ENCODE results near the gene STK33.

Gene STK33

DNA sequence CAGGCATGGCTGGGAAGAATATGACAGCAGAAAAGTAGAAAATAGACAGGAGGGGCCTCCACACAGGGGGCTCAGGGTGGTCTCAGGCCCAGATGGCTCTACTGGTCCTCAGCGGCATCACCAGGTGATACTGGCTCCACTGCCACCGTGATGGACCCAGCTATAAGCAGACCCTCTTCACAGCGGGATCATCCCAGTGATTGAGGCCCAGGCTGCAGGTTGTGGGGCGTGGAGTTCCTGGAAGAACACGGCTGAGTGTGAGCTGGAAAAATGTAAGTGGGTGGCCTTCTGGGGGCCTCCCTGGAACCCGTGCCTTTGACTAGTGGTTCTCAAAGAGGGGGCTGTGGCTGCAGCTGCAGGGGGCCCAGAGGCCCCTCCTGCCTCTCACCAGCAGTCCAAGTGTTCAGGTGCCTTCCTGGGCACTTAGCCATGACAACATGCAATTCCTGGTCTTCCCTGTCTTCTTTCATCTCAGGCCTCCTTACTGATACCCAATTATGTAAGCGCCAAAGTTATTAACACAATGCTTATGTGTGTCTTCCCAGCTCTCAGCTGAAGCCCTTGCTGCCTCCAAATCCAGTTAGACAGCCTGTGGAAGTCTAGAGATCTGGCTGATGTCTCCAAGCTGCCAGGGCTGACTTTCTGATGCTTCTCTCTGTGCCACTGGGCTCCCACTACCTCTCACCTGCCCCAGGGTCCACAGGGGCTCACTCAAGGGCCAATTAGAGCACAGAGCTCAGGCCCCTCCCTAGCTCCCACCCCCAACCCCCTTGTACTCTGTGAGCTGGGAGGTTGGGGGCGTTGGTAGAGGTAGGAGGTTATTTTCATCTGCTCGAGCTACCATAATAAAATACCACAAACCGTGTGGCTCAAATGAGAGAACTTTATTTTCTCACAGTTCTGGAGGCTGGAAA is 220.3 kb downstream of the STK33 start:
- DNase-seq (ENCODE audit: low read depth): no peak

DNA sequence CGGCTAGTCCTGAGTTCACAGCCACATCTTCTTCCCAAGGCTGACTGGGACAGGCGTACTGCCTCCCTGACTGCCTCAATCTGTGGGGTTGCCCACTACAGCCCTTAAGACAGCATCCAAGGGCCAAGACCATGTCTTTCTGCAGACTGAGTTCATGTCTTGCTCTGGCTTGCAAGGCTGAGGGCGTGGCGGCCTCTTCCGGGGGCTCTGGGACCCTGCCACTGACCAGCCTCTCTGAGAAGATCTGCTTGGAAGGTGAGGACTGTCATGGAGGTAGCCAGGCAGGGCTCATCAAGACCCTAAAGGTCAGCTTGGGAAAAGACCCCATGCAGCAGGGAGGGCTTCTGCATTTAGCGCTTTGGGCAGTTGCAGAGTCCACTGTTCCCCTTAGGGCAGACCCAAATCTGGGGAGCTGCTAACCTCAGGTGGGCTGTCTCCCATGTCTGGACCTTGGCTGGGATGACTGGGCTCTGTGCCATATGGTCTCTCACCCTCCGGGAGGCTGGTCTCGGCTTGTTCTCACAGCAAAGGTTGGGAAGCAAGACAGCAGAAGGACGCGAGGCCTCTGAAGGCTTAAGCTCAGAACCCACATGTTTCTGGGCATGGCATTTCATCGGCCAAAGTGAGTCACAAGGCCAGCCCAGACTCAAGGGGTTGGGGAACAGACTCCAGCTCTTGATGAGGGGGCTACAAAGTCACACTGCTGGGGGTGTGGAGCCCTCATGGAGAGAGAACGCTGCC is 221.2 kb downstream of the STK33 start:
- DNase-seq (ENCODE audit: low read depth): no peak

DNA sequence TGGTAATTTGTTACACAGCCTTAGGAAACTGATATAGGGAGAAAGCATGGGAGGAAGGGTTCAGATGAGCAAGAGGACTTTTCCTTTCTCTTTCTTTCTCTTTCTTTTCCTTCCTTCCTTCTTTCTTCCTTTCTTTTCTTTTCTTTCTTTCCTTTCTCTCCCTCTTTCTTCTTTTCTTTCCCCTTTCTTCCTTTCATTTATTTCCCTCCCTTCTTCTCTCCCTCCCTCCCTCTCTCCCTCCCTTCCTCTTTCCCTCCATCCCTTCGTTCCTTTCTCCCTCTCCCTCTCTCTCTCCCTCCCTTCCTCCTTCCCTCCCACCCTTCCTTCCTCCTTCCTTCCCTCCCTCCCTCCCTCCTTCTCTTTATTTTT is 222.5 kb downstream of the STK33 start:
- no peak for DNase-seq (ENCODE audit: low read depth)

DNA sequence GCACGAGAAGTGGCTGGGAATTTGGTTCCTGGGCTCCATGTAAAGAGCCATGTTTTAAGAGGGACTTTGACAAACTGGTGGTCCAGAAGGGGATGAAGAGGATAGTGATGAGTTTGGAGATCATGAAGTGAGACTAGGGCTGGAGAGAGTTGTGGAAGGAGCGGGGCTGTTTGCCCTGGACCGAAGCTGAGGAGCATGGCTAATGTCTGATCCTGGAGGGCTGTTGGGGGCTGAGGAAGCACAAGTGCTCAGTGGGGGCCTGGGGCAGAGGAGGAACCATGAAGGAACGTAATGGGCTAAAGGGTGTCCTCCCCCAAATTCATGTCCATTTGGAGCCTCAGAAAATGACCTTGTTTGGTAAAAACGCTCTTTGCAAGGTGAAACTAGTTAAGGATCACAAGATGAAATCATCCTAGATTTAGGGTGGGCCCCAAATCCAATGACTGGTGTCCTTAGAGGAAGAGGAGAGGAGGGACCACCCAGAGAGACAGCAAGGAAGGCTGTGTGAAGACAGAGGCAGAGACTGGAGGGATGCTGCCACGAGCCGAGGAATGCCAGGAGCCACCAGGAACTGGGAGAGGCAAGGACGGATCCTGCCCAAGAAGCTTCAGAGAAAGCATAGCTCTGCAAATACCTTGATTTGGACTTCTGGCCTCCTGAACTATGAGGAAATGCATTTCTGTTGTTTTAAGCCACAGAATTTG is 223.1 kb downstream of the STK33 start:
- no peak for DNase-seq (ENCODE audit: low read depth)

DNA sequence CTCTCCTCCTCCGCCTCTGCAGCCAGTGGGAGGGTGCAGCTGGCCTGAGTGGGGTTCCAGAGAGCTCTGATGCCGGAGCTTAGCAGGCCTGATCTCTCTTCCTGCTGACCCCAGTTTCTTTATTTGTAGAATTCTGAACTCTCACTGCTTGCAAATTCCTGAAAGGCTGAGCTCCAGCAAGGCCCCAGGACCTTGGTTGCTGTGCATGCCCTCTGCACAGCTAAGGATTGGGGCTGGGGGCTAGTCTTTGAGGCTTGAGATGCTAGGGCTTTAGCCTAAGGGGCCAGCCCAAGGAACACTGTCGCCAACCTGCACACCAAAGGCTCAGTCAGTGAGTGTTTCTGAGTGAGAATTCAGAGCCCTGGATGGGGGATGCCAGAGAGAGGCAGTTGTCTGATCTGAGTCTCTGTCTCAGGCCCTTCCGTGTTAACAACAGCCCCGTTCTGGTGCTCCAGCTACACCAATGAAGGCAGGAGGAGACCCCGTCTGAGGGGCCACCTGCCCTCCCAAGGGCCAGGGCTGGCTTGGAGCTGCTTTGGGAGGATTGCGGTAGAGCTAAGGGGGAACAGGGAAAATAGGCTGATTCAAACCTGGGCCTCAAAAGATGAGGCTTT is 224.3 kb downstream of the STK33 start:
- DNase-seq (ENCODE audit: low read depth): no peak

DNA sequence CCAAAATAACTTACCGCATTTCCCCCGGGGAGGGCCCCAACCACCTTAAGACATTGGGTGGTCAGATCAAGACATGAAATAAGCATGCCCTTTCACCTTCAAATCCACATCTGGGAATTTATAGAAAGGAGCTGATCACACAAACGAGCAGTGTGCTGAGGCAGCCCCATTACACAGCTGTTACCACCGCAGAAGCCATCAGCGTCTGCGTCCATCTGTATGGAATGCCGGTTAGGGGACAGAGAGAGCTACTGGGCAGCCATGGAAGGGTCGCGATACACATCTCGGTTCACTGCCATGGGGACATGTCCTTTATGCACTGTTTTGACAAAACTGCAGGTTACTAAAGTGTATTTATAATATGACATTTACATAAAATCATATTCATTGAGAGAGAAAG is 225.3 kb downstream of the STK33 start:
- no peak for DNase-seq (ENCODE audit: low read depth)

DNA sequence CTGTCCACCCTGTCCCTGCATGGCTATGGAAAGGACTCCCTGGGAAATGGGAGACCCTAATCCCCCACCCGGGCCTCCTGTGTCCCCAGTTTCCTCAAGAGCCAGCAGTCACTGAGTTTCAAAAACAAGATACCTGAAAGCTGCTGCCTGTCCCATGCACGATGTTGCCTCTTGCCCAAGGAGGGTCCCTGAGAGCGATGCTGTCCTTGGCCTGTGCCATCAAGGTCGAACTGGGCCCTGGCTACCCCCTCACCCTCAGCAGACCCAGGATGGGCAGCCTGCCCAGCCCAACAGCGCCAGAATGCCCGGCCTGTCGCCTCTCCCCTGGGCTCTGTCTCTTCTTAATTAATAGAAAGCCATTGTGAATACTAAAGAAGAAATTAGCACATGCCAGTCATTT is 225.8 kb downstream of the STK33 start:
- no peak for DNase-seq (ENCODE audit: low read depth)

DNA sequence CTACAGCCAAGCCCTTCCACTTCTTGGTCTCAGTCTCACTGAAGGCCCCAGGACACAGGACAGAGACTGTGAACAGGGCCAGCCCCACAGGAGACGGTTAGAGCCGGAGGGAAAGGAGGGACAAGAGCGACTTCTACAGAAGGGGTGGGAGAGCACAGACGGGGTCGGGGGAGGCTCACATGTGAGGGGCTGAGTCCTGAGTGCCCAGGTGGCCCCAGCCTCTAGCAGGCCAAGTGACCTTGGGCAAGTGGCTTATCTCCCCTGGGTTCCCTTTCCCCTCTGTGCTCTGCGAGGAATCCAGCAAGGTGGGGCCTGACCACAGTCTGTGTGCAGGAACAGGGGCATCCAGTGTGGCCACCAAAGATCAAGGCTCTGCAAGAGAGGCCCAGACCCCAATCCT is 227.7 kb downstream of the STK33 start:
- no peak for DNase-seq (ENCODE audit: low read depth)

DNA sequence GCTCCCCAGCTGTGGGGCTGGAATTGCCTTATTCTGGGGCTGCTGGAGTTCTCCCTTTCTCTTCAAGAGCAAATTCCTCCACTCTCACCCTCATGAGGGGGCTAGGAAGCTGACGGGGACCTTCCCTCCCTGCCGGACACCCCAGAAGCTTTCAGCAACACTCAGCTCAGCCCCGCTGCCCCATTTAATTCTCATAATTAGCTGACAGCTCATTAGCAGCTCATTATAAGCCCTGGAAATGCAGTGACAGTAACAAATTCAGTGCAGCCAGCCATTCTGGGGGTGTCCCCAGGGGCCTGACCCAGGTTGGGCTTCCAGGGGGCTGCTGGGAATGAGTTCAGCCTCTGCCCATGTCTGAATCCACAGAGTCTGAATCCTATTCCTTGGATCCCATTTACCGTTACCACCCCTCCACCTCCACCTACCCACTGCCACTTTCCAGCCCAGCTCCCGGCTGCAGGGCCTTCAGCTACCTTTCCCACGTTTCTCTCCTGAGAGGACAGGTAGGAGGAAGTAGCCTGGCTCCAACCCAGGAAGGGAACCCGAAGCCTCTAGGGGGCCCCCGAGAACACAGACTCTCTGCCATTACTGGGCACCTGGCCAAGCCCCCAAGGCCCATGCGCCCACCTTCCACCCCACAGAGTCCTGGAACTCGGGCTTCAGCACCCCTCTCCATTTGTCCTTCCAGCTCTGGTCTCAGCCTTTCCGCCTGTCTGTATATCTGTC is 228.6 kb downstream of the STK33 start:
- no peak for DNase-seq (ENCODE audit: low read depth)

DNA sequence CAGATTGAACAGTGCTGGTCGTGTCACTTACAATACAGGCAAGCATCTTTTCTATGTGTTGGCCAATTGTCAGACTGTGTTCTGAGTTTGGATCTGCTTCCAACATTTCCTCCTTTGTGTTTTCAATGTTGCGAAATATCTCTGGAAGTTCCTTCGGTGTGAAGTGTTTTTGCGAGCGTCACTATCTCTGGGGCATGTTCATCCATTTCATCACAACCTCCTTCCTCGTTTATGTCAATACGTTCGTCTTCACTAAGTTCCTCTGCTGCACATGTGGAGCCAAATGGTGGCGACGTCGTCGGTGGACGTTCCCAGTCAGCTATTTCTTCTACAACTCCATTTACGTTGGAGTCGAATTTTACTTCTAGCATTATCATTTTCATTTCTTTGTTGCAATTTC is 230.1 kb downstream of the STK33 start:
- no peak for DNase-seq (ENCODE audit: low read depth)

DNA sequence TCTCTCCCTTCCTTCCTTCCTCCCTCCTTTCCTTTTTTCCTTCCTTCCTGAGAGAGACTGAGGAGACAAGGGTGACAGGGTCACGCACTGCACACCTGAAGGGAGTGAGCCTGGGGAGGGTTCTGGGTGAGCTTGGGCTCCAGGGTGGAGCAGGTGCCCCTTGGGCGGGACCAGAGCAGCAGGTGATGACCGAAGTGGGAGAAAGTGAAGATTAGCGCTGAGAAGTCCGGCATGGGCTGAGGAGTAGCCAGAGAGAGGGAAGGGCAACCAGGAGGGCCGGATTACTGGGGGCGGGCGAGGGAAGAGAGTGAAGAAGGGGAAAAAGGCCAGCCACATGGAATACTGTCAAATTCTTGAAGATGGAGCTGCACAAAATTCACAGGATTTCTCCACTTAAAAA is 231.1 kb downstream of the STK33 start:
- no peak for DNase-seq (ENCODE audit: low read depth)

DNA sequence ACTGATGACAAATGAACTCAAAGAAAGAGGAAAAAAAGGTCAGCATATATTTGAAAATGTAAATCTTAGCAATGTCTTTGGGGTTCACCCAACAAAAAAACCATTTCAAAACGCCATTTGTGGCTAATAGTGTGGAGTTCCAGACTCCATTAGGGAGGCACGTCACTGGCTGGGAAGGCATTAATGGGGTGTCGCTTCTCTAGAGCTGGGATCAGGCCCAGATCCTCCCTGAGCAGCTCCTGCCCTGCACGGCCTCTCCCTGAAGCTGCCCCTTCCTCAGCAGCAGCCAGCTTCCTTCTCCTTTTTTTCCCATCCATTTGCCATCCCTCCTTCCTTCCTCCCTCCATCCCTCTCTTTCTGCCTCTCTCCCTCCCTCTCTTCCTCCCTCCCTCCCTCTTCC is 231.5 kb downstream of the STK33 start:
- no peak for DNase-seq (ENCODE audit: low read depth)

DNA sequence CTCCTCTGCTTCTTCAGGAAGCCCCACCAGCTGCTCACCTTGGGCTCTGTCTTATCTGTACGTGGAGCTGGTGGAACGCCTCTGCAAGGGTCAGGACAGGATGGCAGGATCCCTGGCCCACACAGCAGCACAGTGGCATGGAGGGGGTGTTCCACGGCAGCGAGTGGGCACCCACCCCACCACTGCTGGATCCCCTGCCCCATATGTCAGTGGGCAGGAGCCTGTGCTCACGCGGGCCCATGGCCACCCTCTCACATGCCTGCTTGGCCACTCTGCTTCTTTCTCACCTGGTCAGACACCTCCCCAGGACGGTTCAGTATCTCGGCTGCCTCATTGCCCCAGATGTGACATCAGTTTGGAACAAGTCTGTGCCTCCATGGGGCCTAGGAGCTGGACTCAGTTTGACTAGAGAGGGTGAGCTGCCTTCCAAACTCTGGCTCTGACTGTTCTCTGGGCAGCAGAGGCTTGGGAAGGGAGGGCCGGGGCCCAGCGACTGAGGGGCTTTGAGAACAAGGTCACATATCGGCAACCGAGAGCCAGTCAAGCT is 232.3 kb downstream of the STK33 start:
- DNase-seq (ENCODE audit: low read depth): no peak

DNA sequence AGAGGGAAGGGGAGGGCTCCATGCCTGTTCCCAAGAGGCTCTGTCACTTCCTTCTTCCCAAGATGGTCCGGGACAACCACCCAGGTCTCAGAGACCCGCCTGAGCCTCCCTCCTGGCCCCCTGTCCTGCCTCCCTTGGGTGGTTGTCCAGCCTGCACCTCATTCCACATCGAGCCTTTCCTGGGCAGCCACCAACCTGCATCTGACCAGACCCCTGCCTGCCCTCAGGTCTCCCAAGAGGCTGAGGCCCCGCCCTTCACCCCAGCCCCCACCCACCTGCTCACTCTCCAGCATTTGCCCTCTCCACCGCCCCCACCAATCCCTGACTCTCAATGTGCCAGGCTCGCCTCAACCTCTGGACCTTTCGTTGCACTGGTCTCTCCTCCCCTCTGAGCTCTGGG is 232.8 kb downstream of the STK33 start:
- no peak for DNase-seq (ENCODE audit: low read depth)

DNA sequence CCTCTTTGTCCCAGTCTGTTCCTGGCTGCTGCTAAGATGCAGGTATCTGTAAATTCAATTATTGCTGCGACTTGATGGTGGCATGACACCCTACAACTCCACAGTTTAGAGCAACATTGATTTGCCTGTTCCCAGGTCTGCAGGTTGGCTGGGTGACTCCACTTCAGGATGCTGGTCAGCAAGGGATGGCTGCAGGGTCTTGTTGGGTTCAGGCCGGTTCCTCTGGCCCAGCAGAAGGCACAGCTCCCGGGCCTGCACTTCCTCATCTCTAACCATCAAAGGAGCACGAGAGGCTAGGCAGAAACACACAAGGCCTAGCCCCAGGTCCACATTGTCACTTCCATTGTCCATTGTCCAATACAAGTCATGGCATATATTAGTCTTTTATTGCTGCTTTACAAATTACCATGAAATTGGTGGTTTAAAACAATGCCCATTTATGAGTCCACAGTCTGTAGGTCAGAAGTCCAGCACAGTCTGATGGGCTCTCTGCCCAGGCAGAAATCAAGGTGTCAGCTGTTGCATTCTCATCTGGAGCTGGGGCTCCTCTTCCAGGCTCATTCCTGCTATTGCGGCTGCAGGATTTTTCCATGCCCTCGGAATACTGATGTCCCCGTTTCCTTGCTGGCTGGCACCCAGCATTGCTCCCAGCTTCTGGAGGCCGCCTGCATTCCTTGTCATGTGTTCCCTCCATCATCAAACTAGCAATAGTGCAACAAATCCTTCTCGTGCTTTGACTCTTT is 233.8 kb downstream of the STK33 start:
- DNase-seq (ENCODE audit: low read depth): no peak

DNA sequence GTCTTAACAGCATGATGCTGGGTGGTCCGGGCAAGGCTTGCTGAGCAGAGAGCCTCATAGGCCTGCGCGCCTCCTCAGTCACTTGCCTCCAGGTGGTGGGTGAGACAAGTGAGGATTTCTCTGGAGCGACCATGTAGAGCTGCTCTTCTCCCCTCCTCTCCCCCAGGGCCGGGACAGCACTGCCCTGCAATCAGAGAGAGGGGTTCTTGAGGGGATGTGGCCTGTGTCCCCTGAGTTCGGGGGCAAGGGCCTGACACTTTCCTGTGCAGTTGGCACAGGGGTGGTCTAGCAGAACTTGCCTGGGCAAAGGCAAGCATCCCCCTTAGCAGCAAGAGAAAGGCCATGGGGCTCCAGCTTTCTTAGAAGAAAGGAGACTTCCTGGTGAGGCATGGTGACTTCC is 234.5 kb downstream of the STK33 start:
- DNase-seq (ENCODE audit: low read depth): no peak

DNA sequence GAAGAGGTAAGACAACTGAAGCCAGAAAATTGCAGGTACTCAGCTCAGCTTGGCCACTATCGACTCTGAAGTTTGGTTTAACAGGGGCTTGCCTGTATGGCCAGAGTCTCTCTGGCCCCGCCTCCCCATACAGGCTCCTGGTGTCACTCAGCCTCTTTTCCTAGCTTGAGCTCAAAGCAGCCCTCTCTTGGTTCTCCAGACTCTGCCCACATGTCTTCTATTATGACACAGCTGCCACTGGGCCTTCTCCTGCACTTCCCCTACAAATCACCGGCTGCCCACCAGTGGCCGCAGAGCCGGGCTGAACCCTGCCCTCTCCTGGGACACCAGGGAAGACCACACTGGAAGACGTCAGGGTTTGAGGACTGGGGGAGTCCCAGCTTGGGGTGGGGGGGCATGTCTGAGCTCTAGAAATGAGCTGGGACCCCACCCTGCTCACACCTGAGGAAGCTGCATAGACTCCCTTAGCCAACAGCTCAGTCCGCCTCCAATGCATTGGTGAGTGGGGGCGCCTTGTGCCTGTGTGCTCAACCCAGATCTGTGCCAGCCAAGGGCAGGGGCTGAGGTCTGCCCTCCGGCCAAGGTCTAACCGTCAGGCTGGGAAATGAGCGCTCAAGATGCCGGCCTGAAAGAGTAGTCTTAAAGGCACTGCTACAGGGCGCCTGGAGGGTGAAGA is 236.0 kb downstream of the STK33 start:
- DNase-seq (ENCODE audit: low read depth): no peak

DNA sequence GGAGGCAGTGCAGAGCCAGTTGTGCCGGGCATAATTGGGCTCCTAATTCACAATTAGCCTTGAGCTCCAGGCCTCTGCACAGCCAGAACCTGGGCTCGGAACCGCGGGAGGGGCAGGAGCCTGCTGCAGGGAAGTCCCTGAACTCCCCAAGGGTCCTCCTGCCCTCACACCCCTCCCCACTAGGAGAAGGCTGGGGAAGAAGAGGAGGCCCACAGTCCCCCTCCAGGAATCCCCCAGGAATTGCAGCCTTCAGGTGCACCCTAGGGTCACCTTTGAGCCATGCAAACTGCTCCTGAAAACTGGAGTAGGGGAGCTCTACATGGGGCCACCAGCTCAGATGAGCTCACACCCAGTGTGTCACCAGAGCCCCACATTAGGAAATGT is 236.5 kb downstream of the STK33 start:
- DNase-seq (ENCODE audit: low read depth): no peak

DNA sequence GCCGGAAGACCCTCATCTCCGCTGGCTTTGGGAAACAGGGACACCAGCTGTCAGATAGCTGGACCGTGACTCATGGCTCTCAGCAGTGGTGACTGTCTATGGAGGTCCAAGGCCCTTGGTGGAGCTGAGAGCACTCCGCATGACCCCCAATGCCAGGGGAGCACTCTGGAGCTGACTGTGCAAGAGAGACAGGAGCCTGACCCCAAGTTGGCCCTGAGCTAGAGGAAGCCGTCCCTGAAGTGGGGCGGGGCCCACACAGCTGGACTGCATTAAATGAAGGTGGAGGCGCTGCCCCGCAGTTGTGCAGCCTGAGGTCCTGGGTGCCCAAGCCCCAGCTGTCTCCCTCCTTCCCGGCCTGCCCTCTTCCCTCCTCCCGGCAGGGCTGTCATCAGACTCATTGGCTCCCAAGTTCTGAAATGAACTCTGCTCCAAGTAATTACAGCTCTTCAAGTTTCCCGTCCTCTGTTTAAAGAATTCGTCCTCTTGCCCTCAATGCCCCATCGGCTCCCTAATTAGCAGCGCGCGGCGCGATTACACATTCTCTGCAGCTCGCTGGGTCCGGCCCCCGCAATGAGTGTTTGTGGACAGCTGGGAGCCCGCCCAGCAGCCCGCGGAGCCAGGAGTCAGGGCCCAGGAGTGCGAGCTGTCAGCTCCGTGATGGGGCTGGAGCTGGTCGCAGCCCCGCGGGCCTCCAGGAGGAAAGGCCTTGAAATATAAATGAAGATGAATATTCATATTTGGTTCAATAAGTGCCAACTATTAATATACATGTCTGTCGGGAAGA is 237.1 kb downstream of the STK33 start:
- DNase-seq (ENCODE audit: low read depth): no peak
